GDM1 (cell line): ENCODE results near the gene MAP3K4.
A peak's percentile ranks its signal among the peaks of the same experiment; 100 is the strongest.
"Not testable (repeated sequence)": the region's sequence is repeated elsewhere in the genome, so short reads cannot be mapped to it uniquely, and the experiment has no call there.

Experiments used
- DNase-seq: peaks from one replicate; lab custom pipeline; 2025; lab: John Stamatoyannopoulos, UW

Gene MAP3K4

DNA sequence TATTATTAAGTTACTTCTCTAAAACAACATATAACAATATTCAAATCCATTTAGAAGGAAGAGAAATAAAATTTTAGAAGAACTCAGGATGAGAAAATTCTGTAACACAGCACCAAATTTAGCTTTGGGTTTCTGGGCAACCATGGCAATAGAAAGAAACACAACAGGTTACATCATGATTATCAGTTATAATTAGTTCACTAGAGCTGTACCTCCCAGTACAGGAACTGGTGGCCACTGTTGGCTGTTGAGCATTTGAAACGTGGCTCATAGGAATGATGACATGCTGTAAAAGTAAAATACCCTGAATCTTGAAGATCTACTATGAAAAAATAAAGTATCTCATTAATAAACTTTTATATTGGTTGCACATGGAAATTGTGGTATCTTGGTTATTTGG, 23.7 kb upstream of the MAP3K4 start:
- no peak for DNase-seq

DNA sequence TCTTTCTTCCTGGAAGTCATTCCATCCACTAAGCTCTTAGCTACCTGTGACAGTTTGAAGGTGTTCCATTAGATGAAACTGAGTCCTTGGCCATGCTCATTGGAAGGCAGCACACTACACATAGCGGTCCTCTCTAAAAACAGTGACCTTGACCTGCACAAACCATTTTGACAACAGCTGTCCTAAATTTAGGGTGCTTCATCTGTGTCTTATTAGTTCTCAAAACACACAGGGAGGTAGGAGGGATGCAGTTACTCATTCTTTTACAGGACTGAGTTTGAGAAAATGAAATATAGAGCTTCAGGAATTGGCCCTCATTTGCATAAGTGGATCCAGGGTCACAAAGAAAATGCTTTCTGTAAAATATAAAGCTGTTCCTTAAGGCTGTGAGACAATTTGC, 20.4 kb upstream of the MAP3K4 start:
- DNase-seq, result no peak

DNA sequence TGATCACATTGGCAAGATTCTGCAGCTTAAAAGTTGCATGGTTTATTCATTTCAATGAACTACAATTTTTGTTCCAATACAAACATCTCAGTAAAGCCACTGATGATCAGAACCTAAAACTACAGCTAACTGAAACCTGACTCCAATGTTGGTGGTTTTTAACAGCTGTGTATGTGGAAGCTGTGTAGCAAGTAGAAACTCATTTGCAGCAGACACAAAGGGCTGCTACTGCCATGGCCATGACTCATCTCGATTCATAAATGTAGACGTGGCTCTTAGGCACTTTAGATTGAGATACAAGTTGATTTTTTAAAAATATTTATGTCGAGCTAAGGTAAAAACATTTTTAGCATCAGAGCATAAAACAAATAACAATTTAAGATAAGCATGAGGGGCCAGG, 19.5 kb upstream of the MAP3K4 start:
- DNase-seq, result no peak

DNA sequence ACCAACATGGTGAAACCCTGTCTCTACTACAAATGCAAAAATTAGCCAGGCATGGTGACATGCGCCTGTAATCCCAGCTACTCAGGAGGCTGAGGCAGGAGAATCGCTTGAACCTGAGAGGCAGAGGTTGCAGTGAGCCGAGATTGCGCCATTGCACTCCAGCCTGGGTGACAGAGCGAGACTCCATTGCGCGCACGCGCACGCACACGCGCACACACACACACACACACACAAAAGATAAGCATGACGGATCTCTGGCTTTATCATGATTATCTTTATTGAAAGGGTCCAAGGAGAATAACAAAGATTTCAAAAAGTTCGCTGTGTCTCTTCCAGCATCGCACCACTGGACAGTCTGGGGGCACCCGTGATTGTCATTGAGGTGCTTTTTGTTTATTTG, 19.0 kb upstream of the MAP3K4 start:
- DNase-seq, result not testable (repeated sequence)

DNA sequence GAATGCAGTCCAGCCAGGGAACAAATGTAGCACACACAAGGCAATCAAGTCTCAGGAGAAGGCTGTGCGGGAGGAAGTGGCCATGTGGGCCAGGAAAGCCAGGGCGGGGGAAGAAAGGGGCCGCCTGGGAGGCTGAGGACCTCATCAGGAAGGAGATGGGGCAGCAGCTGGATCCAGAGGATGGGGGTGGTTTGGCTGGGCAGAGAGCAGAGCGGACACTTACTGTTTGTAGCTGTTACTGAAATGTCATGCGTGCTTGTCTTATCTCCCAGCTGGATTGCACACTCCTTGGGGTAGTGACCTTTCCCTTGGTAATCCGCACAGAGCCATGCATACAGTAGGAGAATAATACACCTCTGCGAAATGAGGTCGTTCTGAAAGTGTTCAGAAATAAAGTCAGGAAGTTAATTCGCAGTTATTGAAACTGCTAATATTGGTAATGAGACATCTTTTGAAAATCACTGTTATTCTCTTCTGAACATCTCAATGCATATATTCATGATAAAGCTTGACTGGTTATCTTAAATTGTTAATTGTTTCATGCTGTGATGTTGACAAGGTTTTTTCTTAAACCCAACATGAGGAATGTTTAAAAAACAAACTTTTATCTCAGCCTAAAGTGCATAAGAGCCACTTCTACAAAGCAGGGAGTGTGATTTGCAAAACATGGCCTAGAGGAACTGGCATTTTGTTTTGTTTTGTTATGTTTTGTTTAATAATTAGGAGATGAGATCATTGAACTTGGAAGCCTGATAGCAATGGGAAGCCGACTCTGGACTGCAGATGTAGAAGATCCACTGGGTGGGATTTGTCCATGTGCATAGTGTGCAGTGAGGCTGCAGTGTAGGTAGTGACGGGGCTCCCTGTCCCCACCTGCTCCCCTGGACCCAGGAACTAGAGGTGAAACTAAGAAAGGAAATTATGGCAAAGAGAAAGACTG, 18.0 kb upstream of the MAP3K4 start:
- no peak for DNase-seq

DNA sequence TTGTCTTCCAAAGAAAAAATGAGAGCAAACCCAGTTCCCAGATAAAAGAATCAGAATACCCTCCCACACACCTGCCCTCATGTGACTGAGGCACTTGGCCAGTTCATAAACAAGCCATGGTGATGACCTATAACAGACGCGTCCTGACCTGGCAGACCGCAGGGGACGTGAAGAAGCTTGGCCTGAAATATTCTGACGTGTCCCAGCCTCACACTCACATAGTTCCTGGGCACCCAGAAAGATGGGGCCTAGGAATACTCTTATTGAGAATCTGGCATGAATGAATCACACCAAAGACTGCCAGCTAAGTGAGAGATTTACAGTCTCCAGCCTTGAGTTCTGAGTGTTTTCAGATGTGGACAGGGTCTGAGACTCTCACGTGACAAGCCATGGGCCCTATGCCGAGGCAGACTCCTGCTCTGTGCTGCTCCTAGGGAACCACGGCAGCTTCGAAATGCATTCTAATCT, 17.2 kb upstream of the MAP3K4 start:
- DNase-seq, result no peak

DNA sequence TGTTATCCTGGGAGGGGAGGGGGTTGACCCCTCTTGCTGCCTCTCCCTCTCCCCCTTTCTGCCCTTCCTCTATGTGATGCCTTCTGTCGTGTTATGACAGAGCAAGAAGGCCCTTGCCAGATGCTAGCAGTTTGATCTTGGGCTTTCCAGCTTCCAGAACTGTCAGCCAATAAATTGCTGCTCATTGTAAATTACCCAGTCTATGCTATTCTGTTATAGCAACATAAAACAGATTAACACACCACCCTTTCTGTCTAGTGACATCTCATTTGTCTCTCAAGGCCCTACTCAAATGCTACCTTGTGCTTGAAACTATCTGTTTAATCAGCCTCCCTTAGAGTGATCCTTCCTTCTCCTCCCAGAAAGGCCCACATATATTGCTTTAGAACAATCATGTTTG, 16.4 kb upstream of the MAP3K4 start:
- DNase-seq, result no peak

DNA sequence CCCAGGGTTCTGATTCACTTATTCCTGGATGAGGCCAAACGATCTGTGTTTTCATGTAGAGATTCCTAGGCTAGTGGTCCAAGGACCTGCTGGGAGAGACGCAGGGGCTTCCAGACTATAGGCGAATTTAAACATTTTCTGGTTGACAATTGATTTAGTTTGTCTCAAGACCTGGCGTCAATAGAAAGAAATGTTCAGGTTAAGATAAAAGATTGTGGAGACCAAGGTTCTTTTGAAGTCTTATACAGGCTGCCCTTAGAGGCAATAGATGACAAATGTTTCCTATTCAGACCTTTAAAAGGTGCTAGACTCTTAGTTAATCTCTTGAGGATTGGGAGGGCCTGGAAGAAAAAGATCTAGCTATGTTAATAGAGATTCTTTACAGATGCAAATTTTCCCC, 15.6 kb upstream of the MAP3K4 start:
- not testable (repeated sequence) for DNase-seq

DNA sequence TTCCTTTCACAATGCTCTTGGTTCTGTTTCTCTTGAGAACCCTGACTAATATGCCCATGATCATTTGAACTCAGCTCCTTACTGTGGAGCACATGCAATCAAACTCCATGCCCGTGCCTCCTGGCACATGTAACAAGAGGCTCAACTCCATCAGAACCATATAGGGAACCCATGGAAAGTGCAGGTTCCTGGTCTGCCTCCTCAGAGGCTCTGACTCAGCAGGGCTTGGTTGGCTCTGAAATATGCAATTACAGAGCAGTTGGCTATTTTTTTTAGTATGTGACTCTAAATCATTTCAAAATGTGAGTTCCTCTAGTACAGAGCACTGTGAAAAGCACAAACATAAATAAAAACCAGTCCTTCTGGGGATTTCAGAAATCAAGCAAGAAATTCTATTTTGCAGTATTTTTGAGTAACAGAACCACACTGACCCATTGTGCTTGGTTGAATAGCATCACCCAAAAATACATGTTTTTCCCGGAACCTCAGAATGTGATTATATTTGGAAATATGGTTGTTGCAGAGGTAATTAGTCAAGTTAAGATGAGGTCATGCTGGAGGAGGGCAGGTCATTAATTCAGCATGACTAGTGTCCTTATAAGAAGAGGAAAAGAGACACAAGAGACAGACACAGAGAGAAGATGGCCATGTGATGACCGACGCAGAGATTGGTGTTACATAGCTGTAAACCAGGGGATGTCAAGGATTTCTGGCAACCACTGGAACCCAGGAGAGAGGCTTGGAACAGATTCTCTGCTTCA, 13.2 kb upstream of the MAP3K4 start:
- no peak for DNase-seq

DNA sequence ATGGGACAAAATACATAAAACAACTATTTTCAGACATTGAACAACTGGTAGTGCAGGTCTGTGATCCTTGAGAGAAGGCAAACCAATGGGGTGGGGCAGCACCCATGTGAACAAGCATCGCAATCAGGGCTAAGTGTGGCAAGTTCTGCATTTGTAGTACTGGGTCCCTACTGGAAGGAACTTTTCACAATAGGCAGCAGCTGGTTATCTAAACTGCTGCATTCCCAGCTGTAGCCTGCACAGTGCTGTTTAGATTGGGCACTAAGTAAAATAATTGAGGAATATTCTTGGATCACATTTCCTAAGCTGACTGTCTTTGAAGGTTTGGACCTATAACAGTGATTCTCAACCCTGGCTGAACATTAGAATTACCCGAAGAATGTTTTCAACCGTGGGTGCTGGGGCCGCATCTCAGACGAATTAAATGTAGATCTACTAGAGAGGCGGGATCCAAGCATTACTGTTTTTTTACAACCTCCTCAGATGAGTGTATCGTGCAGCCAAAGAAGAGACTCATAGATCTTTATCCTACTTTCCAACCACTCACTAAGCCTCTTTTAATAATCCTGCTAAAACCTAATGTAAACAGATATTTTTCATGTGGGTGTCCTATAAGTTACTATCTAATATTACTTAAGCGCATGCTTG, 12.4 kb upstream of the MAP3K4 start:
- DNase-seq, result no peak

DNA sequence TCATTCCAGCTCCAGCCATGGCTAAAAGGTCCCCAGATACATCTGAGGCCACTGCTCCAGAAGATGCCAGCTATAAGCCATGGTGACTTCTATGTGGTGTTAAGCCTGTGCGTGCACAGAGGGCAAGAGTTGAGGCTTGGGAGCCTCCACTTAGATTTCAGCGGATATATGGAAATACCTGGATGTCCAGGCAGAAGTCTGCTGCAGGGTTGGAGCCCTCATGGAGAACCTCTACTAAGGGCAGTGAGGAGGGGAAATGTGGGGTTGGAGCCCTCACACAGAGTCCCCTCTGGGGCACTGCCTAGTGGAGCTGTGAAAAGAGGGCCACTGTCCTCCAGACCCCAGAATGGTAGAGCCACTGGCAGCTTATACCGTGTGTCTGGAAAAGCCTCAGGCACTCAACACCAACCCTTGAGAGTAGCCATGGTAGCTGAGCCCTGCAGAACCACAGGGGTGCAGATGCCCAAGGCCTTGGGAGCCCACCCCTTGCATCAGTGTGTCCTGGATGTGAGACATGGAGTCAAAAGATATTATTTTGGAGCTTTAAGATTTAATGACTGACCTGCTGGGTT, 8.1 kb upstream of the MAP3K4 start:
- not testable (repeated sequence) for DNase-seq

DNA sequence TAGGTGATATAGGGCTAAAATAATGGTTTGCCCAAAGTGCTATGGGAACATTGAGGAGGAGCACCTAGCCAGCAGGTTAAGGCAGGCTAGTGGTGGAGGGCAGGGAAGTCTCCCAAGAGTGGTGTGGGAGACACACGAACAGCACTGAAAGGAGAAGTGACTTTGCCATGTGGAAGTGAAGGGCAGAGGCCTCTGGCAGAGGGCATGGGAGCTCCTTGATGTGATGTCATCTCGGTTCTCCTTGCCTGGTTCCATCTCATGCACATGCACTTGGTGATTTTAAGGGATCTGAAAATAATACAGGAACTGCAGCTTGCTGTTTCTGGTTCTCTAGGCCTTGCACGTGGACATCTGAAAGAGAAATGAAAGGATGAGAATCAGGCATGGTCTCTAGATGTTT, 4.7 kb upstream of the MAP3K4 start:
- DNase-seq, result no peak

DNA sequence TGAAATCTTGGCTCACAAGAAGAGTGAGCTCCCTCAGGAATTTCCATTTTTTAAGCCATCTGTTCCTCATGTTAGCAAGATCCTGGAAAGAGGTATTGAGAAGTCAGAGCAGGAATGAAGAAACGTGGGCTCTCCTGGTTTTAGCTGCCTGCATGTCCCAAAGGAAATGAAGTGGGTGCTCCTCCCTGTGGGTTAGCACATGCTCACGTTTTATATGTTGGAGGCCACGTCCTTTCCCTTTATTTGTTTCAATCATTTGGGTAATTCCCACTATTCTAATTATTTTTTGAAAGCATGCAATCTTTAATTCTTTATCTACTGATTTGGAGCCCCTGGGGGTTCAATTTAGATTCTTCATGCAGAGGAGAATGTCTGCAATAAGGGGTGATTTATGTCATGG, 4.3 kb upstream of the MAP3K4 start:
- no peak for DNase-seq

DNA sequence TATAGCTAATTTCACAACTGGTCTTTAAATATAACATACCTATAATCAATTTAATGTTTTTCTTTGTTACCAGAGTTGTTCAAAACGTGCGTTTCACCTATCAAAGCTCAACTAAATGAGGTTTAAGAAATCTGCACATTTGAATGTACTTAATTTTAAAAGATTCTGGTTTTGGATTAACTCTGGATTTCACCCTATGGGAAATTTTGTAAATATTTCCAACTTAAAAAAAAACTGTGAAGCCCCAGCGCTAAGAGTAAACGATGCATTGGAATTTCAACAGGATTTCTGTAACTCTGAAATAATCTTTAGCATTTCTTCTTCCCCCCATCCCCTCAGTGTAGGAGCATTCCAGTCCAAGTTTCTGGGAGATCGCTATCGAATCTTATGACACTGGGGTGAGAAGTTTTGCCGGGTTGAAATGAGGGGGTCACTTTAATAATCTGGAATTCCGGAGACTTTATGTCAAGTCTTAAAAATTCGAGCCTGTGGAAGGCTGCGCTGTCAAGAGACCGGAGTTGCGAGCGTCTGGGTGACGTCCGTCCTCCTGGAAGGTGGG, 643 bp upstream of the MAP3K4 start:
- DNase-seq, result no peak

DNA sequence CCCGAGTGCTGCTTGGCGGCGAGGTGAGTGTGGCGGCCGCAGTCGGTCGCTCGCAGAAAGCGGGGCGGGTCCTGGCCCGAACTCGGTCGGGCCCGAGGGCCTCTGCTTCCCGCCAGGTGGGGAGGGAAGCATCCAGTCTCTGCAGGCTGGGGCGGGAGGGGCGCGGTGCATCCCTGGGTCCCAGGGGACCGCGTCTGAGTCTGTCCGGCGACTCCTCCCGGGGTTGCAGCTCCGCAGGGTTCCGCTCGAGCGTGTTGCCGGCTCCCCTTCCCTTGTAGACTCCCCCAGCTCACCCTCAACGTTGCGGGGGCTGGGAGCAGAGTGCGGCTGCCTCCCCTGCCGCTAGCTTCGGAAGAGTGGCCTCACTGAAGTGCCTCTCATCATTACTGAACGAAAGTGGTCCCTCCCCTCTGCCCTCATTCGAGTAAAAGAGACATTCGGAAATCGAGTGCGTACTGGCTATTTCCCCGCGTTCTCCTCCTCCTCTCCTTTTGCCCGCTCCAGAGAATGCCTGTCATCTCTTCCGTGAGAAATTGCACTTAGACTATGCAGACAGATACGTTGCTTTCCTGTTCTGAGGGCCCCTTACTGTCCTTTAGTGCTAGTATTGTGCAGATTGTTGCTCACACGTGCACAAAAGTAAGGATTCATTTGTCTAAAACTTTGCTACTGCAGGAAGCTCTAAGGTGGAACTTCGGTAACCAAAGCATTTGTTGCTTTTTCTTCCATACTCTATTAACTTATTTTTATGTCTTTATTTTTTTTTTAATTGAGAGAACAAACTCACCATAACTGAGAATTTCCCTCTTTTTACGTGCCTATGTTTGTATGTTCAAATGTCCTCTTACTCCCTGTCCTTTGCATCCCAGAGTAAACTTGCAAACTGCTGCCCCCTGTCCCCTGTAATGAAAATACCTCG, 751 bp downstream of the MAP3K4 start:
- DNase-seq, result peak; percentile 15

DNA sequence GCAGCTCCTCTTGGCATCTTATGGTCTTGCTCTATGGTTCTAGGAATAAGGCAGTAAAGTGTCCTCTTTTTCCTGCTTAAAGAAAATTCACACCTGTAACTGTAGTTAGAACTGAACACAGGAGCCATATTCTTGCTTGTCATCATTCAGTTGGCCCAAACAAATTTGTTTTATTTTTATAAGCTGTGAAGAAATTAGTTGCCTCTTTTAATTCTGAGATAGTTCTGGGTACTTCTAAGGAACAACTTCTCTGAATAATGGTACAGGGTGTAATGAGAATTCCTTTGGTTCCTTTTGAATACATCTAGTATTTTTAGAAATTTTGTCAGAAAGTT, 1.4 kb downstream of the MAP3K4 start:
- DNase-seq, result no peak

DNA sequence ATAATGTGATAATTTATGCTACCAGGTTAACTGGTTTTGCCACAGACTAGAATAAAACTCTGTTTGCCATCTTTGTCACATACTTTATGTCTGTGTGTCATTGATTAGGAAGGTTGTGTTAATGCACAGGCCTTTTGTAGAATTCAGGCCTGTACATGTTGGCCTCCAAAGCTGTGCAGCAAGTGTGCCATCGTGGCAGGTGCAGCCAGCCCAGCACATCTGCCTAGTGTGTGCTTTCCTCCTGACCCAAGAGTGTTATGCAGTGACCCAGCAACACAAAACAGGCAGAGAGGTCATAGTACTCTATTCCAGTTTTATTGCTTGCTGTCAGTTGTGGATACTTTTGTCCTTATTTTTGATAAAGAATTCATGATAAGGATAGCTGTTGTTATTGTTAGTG, 3.7 kb downstream of the MAP3K4 start:
- DNase-seq, result no peak

DNA sequence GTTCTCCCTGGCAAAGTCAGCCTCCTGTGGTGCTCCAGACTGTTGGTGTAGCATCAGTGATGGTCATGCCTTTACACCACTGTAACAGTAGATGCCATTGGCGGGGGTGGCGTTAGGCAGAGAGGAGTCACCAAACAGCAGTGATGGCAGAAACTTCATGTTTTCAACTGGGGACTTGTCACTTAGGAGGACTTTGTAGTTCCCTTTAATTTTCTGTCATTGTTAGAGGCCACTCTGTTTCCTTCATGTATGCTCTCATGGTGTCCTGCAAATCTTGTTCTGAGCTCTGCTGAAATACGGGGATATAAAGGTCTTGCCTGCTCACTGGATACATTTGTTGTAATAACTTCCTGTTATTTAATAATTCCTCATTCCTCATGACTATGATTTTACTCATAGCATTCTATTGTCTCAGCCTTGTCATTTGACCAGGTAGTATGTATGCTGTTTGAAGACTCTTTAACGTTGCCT, 4.6 kb downstream of the MAP3K4 start:
- DNase-seq, result no peak

DNA sequence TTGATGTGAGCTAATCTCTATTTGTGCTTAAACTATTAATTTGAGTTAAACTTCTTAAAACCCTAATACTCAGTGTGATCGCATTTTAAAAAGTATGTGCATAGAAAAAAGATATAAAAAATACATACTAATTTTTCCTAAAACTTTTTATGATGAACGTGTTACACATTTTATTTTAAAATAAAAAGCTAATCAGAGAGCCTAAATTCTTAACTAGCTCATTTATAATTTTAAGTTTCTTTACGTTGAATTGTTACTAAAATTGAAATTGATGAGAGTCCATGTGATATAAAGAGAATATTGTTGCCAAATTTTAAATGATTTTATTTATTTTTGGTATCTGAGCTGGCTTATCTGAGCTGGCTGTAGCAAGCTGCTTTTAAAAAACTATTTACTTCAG, 6.6 kb downstream of the MAP3K4 start:
- DNase-seq, result no peak

DNA sequence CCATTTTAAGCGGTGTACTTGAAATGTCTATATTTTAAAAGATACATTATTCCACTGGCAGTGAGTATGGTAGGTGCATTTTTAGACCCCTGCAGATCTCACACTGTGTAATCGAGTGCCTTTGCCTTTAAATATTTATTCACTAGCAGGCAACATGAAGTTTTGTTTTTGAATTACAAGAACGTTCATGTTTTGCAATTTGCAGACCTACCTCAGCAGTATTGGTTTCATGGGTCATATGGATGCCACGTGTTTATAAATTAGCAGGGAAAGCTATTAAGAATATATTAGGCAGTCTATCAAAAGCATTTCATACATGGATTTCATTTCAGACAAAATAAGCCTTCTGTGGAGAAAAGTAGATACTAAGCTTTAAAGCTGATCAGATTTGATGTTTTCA, 7.2 kb downstream of the MAP3K4 start:
- DNase-seq, result no peak

DNA sequence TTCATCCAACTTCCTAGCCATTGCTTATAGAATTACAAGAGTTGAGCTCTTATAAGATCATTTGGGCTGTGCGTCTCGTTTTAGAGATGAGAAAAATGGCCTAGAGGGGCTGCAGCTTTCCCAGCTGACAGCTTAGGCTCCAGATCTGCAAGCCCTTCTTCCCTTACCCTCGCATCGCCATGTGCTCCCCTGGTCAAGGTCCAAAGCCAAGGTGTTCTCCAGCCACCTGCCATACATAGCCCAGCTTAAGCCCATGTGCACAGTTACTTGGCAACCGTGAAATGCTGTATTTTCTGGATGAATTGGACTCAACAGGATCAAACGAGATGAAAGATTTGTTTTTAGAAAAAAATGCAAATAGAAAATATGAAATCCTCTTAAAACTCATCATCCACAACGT, 7.9 kb downstream of the MAP3K4 start:
- no peak for DNase-seq
